Transverse colon (tissue), 4 donors: Measurements from ENCODE around the gene MDFIC. TPM values are rescaled to one million over a fixed set of nuclear protein-coding genes. Genes with fewer than 3 reads are reported as not detected.

ENCODE experiments used
- DNase-seq: peaks from one replicate; pipeline ENCODE4 v3.0.0-alpha.2; 2019
- H3K27ac ChIP-seq, 4 donors: fragments of 200-600 bp; sonication (generic); 2 replicates each; pipeline ENCODE4 v1.5.1; 2016 to 2018; ENCODE audit warnings: inconsistent platforms in 4 of 4
- H3K27me3 ChIP-seq: fragments of 200-600 bp; sonication (generic); 2 replicates; pipeline ENCODE4 v1.5.1; 2017; ENCODE audit warnings: inconsistent platforms
- H3K36me3 ChIP-seq, 4 donors: fragments of 200-600 bp; sonication (generic); 2 replicates each; pipeline ENCODE4 v1.5.1; 2017 to 2019; ENCODE audit warnings: inconsistent platforms in 4 of 4
- H3K4me1 ChIP-seq, 4 donors: fragments of 200-600 bp; sonication (generic); 2 replicates each; pipeline ENCODE4 v1.5.1; 2017 to 2020; ENCODE audit warnings: inconsistent platforms in 4 of 4
- H3K4me3 ChIP-seq, 4 donors: fragments of 200-600 bp; sonication (generic); 1 replicate in 1 of 4; 2 replicates in 3 of 4; pipeline versions ENCODE4 v1.5.1 to v1.6.1; 2017 to 2019; ENCODE audit warnings: inconsistent platforms in 4 of 4
- H3K9me3 ChIP-seq, 2 donors: fragments of 200-600 bp; sonication (generic); 2 replicates each; pipeline ENCODE4 v1.5.1; 2017 to 2019; ENCODE audit warnings: inconsistent platforms in 2 of 2
- EP300 ChIP-seq: sonication (generic); formaldehyde crosslinking; IDR thresholded peaks from one replicate; pipeline ENCODE4 v1.6.1; 2017; ENCODE audit warnings: antibody characterized with exemption, low read depth
- POLR2A ChIP-seq: fragments of 450-650 bp; IDR thresholded peaks from one replicate; pipeline ENCODE4 v1.6.1; 2016; ENCODE audit warnings: antibody characterized with exemption, mild to moderate bottlenecking, moderate library complexity
- POLR2AphosphoS5 ChIP-seq, 3 donors: sonication (generic); formaldehyde crosslinking; IDR thresholded peaks; one replicate each; pipeline ENCODE4 v1.6.1; 2016; ENCODE audit warnings: antibody characterized with exemption in 3 of 3
- WGBS, 2 donors: methylation state at CpG; one replicate each; pipeline ENCODE4 v1.1.5; 2018; ENCODE audit warnings: low coverage in 1 of 2; 5-methylcytosine and 5-hydroxymethylcytosine counted together
- in situ Hi-C, 4 donors: fragments of 200-750 bp; cut with MboI; loops; one replicate each; pipeline versions ENCODE4 v1.15.0 to v1.15.1; 2017; ENCODE audit warnings: low sequenced_read_pairs in 3 of 4, low pct_ligation_motif_present in 1 of 4, low pct_unique_long_range_greater_than_20kb in 1 of 4
- intact Hi-C: fragments of 100-400 bp; cut with DNase I; formaldehyde crosslinking; loops from one replicate; pipeline ENCODE4 v1.15.1; 2023; ENCODE audit warnings: low total_unique reads
- total RNA-seq, 4 donors: library from RNA; depleted of rRNA; stranded (reverse); fragments of >200 nt; gene quantifications; one replicate each; pipeline ENCODE4 v1.1.0, GENCODE V29; 2016
- TF ChIP-seq, protein P1 (sequence below), 5 experiments: fragments of 200-600 bp in 3 of 5; fragments of 450-650 bp in 2 of 5; sonication (generic) in 3 of 5; IDR thresholded peaks; 1 replicate in 2 of 5; 2 replicates in 3 of 5; pipeline ENCODE4 v1.5.1; 2016 to 2017; ENCODE audit warnings: antibody characterized with exemption in 5 of 5, inconsistent platforms in 3 of 5, mild to moderate bottlenecking in 2 of 5, moderate library complexity in 1 of 5

Gene MDFIC
- total RNA-seq, 4 donors from 2014 or later: 4.5 to 14.8 (median 9.6) TPM

DNA sequence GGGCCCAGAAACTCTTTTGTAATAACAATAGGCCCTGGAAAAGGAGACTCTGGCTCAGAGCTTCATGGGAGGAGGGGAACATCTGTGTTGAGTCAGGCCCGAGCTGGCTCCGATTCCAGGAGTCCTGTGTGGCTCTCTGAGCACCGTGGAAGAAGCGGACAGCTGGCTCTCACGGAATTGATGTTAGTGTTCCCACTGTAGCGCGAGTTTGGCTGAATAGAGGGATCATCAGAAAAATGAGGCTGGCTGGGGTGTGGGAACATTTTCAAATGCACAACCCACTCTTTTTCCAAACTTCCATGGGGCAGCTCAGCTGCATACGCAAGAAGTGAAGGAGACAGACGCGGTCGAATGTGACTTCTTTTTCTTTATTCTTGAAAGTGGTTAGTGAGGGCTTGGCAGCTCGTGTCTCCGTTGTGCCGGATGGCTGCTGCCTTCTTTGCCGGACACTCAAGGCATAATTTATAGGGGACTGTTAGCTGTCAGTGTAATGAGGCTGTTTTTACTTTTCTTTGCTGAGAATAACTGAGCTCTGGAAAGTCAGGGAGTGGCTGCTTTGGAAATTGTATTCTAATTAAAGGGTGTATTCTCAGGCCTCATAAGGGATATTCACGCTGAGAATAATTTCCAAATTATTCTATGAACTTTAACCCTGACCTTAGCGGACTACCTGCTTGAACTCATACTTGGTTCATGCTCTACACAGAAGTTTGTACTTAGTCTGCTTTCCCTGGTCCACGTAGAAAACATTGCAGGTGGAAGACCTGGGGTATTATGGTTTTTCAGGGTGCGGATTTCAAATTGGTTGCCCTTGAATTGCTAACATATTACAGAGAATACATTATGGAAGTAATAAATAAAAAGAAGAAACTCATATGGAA lies 23.1 kb downstream of the MDFIC start:
- in situ Hi-C loops: no loop called here
- intact Hi-C loops: no loop called here
- TF ChIP-seq EP300: no peak
- TF ChIP-seq POLR2AphosphoS5 (IDR thresholded peaks at IDR 0.05): peak in 2 of 3 donors; percentile 18 to 22
- Histone ChIP-seq H3K9me3 (no peaks in the 10 kb centered on the region), H3K27ac (peak overlapping the region; percentile 66 to 77 (median 73)), H3K4me3 (peak overlapping the region in 2 of 4 donors; percentile 2 to 14), H3K27me3 (no peaks in the 10 kb centered on the region), H3K36me3 (no peaks in the 10 kb centered on the region), H3K4me1 (peaks cover 0 to 18% (median 2%) of the 10 kb centered on the region in 4 donors)
- peak; percentile 43 for DNase-seq
- WGBS, 2 donors: 70 to 78% methylated on average over 5 to 19 of the region's 19 CpGs

DNA sequence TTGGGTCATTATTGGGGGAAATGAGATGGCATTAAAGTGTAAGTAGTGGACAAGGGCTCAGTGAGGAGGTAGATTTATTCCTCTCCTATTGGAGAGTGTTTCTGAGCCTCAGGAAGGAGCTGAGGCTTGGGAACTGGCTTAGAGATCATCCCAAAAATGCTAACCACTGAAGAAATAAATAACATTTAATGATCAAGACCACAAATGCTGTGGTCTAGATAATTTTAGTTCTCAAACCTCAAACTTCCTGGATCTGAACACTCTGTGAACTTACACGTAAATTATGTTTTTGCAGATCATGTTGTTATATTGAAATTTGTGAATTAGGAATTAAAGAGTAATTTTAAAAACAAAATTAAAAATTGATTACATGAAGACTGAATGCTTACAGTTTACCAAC lies 27.3 kb downstream of the MDFIC start:
- Histone ChIP-seq H3K9me3 (no peaks in the 10 kb centered on the region), H3K4me1 (peaks cover 0 to 11% (median 2%) of the 10 kb centered on the region in 4 donors), H3K27me3 (no peaks in the 10 kb centered on the region), H3K4me3 (no peak overlapping the region), H3K27ac (no peak overlapping the region), H3K36me3 (no peaks in the 10 kb centered on the region)
- TF ChIP-seq, protein P1, sequence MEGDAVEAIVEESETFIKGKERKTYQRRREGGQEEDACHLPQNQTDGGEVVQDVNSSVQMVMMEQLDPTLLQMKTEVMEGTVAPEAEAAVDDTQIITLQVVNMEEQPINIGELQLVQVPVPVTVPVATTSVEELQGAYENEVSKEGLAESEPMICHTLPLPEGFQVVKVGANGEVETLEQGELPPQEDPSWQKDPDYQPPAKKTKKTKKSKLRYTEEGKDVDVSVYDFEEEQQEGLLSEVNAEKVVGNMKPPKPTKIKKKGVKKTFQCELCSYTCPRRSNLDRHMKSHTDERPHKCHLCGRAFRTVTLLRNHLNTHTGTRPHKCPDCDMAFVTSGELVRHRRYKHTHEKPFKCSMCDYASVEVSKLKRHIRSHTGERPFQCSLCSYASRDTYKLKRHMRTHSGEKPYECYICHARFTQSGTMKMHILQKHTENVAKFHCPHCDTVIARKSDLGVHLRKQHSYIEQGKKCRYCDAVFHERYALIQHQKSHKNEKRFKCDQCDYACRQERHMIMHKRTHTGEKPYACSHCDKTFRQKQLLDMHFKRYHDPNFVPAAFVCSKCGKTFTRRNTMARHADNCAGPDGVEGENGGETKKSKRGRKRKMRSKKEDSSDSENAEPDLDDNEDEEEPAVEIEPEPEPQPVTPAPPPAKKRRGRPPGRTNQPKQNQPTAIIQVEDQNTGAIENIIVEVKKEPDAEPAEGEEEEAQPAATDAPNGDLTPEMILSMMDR (IDR thresholded peaks at IDR 0.05): no peak
- TF ChIP-seq POLR2AphosphoS5 (IDR thresholded peaks at IDR 0.05) (no peak), EP300 (no peak), POLR2A (no peak)
- intact Hi-C loops (no loop called here), in situ Hi-C loops (no loop called here)
- 57 to 83% methylated on average over 1 of the region's 1 CpG for WGBS, 2 donors
- no peak for DNase-seq

DNA sequence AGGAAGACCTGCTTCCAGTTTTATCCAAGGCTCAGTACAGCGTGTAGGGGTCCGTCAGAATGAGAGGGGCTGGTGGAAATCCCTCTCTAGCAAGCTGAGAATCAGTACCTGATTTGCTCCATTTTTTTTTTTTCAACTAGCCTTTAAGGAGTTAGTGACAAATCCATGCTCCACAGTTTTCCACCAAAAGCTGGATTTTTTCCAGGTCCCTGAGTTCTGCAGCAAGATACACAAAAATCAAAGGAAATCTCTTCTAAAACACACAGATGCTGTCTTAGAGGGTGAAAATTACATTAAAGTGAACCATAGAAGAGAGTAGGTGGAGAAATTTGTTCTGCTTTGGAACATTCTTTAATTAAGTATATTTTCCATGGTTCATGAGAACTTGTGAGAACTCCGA lies 30.4 kb downstream of the MDFIC start:
- intact Hi-C loops: no loop called here
- DNase-seq: no peak
- 96 to 100% methylated on average over 1 to 3 of the region's 3 CpGs for WGBS, 2 donors

DNA sequence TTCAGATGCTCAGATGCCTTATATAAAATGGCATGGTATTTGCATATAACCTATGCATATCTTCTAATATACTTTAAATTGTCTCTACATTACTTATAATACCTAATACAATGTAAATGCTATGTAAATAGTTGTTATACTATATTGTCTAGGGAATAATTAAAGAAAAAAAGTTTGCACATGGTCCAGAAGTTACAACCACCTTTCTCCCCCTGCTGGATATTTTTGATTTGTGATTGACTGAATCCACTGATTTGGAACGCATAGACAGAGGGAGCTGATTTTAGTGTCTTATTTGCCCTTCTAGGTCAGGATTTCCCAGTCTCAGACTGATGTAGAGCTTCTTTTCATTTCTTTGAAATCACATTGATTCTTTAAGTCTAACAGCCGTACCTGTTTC lies 31.8 kb downstream of the MDFIC start:
- DNase-seq: no peak
- TF ChIP-seq, protein P1 (IDR thresholded peaks at IDR 0.05): no peak
- TF ChIP-seq POLR2AphosphoS5 (IDR thresholded peaks at IDR 0.05) (no peak), POLR2A (no peak), EP300 (no peak)
- WGBS, 2 donors: 88 to 100% methylated on average over 2 of the region's 2 CpGs

More for the DNA sequence above, 30.4 kb downstream of the MDFIC start:
- in situ Hi-C loops: no loop called here
- no peak for TF ChIP-seq POLR2AphosphoS5 (IDR thresholded peaks at IDR 0.05)
- H3K27ac ChIP-seq: no peak overlapping the region
- no peaks in the 10 kb centered on the region for H3K27me3 ChIP-seq
- H3K4me1 ChIP-seq: peaks cover 0 to 4% (median 0%) of the 10 kb centered on the region in 4 donors
- no peaks in the 10 kb centered on the region for H3K36me3 ChIP-seq
- no peak overlapping the region for H3K4me3 ChIP-seq
- no peaks in the 10 kb centered on the region for H3K9me3 ChIP-seq

DNA sequence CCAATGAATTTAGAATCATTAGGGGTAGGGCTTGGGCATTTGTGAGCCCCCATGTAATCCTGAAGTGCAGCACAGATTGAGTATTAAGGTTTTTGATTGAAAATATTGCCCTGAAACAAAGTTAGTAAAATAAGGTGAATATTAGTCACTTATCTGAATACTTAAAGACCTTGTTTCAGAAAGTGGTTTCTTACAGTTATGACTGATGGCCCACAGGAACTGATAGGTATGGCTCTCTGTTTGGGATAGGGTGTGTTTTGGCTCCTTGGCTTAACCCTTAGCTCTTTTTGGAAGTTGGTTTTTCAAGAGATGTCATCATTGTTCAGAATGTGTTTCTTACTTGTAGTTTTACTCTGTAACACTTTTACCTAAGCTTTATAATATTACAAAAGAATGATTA lies 34.8 kb downstream of the MDFIC start:
- Histone ChIP-seq H3K4me1 (no peaks in the 10 kb centered on the region), H3K9me3 (no peaks in the 10 kb centered on the region), H3K27ac (no peak overlapping the region), H3K27me3 (no peaks in the 10 kb centered on the region), H3K4me3 (no peak overlapping the region), H3K36me3 (no peaks in the 10 kb centered on the region)
- in situ Hi-C loops: no loop called here
- no peak for DNase-seq
- intact Hi-C loops: no loop called here
- TF ChIP-seq, protein P1 (IDR thresholded peaks at IDR 0.05): no peak
- no peak for TF ChIP-seq EP300
- no peak for TF ChIP-seq POLR2A
- no peak for TF ChIP-seq POLR2AphosphoS5 (IDR thresholded peaks at IDR 0.05)

More for the DNA sequence above, 31.8 kb downstream of the MDFIC start:
- Histone ChIP-seq H3K27me3 (no peaks in the 10 kb centered on the region), H3K9me3 (no peaks in the 10 kb centered on the region), H3K36me3 (no peaks in the 10 kb centered on the region), H3K4me1 (peaks cover 0 to 4% (median 0%) of the 10 kb centered on the region in 4 donors), H3K4me3 (no peak overlapping the region), H3K27ac (no peak overlapping the region)
- in situ Hi-C loops (no loop called here), intact Hi-C loops (no loop called here)
